HepG2 (cell line): ENCODE measurements around the gene NEK5. TPM values are rescaled to one million over a fixed set of nuclear protein-coding genes. Genes with fewer than 3 reads are reported as not detected.

ENCODE experiments used
- AHR ChIP-seq: IDR thresholded peaks from 2 replicates; pipeline ENCODE4 v1.6.1; 2018; ENCODE audit warnings: missing genetic modification reagents, missing compliant biosample characterization
- ASH2L ChIP-seq: fragments of 300-600, 200-600 bp; sonication (generic); IDR thresholded peaks from 2 replicates; pipeline ENCODE4 v1.7.0; 2017; ENCODE audit warnings: low read depth, mild to moderate bottlenecking, moderate library complexity, mixed read lengths, low read length; ENCODE audit not compliant: insufficient read length
- GTF2F1 ChIP-seq: fragments of 150-350 bp; IDR thresholded peaks from 2 replicates; pipeline ENCODE4 v1.6.1; 2014; ENCODE audit warnings: low read length
- HMG20A ChIP-seq: IDR thresholded peaks from 2 replicates; pipeline ENCODE4 v1.6.1; 2016; ENCODE audit warnings: borderline replicate concordance
- HNRNPH1 ChIP-seq: fragments of 200-400 bp; formaldehyde crosslinking; optimal IDR thresholded peaks from 2 replicates; pipeline ENCODE3; 2017; ENCODE audit warnings: mild to moderate bottlenecking, low read depth, low read length
- MIER3 ChIP-seq: IDR thresholded peaks from 2 replicates; pipeline ENCODE4 v1.6.1; 2016; ENCODE audit warnings: missing compliant biosample characterization, borderline replicate concordance
- ONECUT2 ChIP-seq: sonication (generic); formaldehyde crosslinking; IDR thresholded peaks from 2 replicates; pipeline ENCODE4 v1.4.0; 2020; ENCODE audit warnings: missing genetic modification reagents
- SIX1 ChIP-seq: sonication (generic); formaldehyde crosslinking; IDR thresholded peaks from 2 replicates; pipeline ENCODE4 v1.4.0; 2020; ENCODE audit warnings: missing genetic modification reagents, borderline replicate concordance
- SMYD3 ChIP-seq: sonication (generic); formaldehyde crosslinking; IDR thresholded peaks from 2 replicates; pipeline ENCODE4 v1.8.1; 2023; ENCODE audit warnings: mild to moderate bottlenecking, missing genetic modification reagents
- SOX13 ChIP-seq, 3 experiments: fragments of 450-650 bp in 1 of 3; sonication (generic) in 1 of 3; formaldehyde crosslinking in 1 of 3; IDR thresholded peaks in 2 of 3; conservative IDR thresholded peaks in 1 of 3; 2 replicates each; pipeline versions ENCODE4 v1.5.0 to v1.6.1; 2016 to 2020; ENCODE audit warnings: antibody characterized with exemption in 1 of 3, mild to moderate bottlenecking in 1 of 3, missing compliant biosample characterization in 1 of 3, missing genetic modification reagents in 1 of 3, moderate library complexity in 1 of 3
- SP2 ChIP-seq: sonication (generic); formaldehyde crosslinking; IDR thresholded peaks from 2 replicates; pipeline ENCODE4 v1.5.1; 2020; ENCODE audit warnings: mild to moderate bottlenecking, missing genetic modification reagents
- TEAD3 ChIP-seq: optimal IDR thresholded peaks from 2 replicates; pipeline ENCODE3; 2016; ENCODE audit warnings: borderline replicate concordance
- ZFP36 ChIP-seq: fragments of 150-350 bp; IDR thresholded peaks from 2 replicates; pipeline ENCODE4 v1.6.1; 2018; ENCODE audit warnings: borderline replicate concordance, low read length, low read depth; ENCODE audit not compliant: partially characterized antibody
- ZNF713 ChIP-seq: sonication (generic); formaldehyde crosslinking; IDR thresholded peaks from 2 replicates; pipeline ENCODE4 v1.4.0; 2020; ENCODE audit warnings: mild to moderate bottlenecking, missing genetic modification reagents
- ZNF724P ChIP-seq: sonication (generic); formaldehyde crosslinking; IDR thresholded peaks from 2 replicates; pipeline ENCODE4 v1.8.0; 2022; ENCODE audit warnings: missing genetic modification reagents, borderline replicate concordance
- polyA plus RNA-seq, 8 experiments: library from polyadenylated mRNA; depleted of rRNA in 3 of 8; stranded (reverse) in 7 of 8; unstranded in 1 of 8; fragments of >200 nt; fragmentation: Illumina TruSeq in 4 of 8; extraction: Trizol in 4 of 8; gene quantifications; 2 replicates each; pipeline versions ENCODE4 v1.2.1 to v1.2.3, GENCODE V29; 2011 to 2016; ENCODE audit warnings: low read depth in 4 of 8, missing spikeins in 1 of 8, mixed read lengths in 1 of 8; ENCODE audit not compliant: insufficient read depth in 1 of 8
- total RNA-seq, 5 experiments: library from RNA; depleted of rRNA; stranded (reverse); fragments of >200 nt; fragmentation: Illumina TruSeq; extraction: Trizol; gene quantifications; 2 replicates each; pipeline ENCODE4 v1.2.3, GENCODE V29; 2016; ENCODE audit warnings: low read depth in 1 of 5
- TF ChIP-seq, protein P1 (sequence below): sonication (generic); formaldehyde crosslinking; IDR thresholded peaks from 2 replicates; pipeline ENCODE4 v1.4.0; 2020; ENCODE audit warnings: missing genetic modification reagents, mild to moderate bottlenecking, borderline replicate concordance
- TF ChIP-seq, protein P2 (sequence below): sonication (generic); formaldehyde crosslinking; conservative IDR thresholded peaks from 2 replicates; pipeline ENCODE4 v1.4.0; 2020; ENCODE audit warnings: mild to moderate bottlenecking, missing genetic modification reagents, moderate library complexity
- TF ChIP-seq, protein P3 (sequence below): sonication (generic); formaldehyde crosslinking; IDR thresholded peaks from 2 replicates; pipeline ENCODE4 v1.4.0; 2020; ENCODE audit warnings: missing genetic modification reagents
- TF ChIP-seq, protein P4 (sequence below): sonication (generic); formaldehyde crosslinking; IDR thresholded peaks from 2 replicates; pipeline ENCODE4 v1.5.0; 2020; ENCODE audit warnings: missing genetic modification reagents
- TF ChIP-seq, protein P5 (sequence below): sonication (generic); formaldehyde crosslinking; IDR thresholded peaks from 2 replicates; pipeline ENCODE4 v1.5.0; 2020; ENCODE audit warnings: missing genetic modification reagents

NEK5 gene
- total and polyA plus RNA-seq, 2 of the 13 experiments (the other 11 are each of a cell fraction or from before 2014, with no cell fraction given), result 0.12 to 0.22 TPM

DNA sequence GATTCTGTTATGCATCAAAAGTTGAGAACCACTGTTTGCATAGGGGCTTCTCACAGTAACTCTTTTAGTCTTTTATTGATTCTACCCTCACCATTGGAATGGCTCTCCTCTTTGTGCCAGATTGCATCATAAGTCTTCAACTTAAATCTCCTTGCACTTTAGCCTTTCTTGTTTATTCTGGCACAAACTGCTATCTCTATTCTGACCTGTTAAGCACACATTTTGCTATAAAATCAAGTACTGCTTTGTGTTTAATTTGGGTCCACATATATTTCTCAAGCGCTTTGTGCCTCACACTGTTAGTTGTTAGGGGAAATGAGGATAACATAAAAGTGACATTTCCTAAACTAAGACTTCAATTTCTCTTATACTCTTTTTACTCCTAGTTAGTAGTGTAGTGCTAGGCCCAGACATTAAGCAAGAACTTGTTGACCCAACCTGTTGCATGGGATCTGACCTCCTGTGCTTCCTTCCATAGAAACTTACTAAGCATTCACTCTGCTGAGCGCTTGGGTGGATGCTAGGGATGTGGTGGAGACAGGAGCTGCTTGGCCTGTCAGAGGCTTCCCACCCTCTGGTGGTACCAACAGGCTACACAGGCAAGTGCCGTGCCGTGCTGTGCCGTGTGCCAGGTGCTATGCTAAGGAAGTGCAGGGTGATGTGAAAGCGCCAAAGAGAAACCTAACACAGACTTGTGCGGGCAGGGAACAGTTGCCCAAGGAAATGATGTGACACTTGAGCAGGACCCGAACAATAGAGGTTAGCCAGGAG lies 103.2 kb downstream of the NEK5 start (continued):
- TF ChIP-seq ZNF724P, result 0 out of 2 replicates have a peak, but pooled peaks have one; percentile 38
- TF ChIP-seq ZNF713 (CRISPR knock-in tag), result no peak
- TF ChIP-seq HNRNPH1, result no peak
- peak; percentile 57; the same call in 1 of the 2 replicates for TF ChIP-seq AHR
- TF ChIP-seq, protein P1, sequence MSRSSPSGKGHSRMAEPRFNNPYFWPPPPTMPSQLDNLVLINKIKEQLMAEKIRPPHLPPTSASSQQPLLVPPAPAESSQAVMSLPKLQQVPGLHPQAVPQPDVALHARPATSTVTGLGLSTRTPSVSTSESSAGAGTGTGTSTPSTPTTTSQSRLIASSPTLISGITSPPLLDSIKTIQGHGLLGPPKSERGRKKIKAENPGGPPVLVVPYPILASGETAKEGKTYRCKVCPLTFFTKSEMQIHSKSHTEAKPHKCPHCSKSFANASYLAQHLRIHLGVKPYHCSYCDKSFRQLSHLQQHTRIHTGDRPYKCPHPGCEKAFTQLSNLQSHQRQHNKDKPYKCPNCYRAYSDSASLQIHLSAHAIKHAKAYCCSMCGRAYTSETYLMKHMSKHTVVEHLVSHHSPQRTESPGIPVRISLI (CRISPR knock-in tag), result peak; percentile 43; the same call in 1 of the 2 replicates
- TF ChIP-seq SMYD3, result no peak
- TF ChIP-seq, protein P2, sequence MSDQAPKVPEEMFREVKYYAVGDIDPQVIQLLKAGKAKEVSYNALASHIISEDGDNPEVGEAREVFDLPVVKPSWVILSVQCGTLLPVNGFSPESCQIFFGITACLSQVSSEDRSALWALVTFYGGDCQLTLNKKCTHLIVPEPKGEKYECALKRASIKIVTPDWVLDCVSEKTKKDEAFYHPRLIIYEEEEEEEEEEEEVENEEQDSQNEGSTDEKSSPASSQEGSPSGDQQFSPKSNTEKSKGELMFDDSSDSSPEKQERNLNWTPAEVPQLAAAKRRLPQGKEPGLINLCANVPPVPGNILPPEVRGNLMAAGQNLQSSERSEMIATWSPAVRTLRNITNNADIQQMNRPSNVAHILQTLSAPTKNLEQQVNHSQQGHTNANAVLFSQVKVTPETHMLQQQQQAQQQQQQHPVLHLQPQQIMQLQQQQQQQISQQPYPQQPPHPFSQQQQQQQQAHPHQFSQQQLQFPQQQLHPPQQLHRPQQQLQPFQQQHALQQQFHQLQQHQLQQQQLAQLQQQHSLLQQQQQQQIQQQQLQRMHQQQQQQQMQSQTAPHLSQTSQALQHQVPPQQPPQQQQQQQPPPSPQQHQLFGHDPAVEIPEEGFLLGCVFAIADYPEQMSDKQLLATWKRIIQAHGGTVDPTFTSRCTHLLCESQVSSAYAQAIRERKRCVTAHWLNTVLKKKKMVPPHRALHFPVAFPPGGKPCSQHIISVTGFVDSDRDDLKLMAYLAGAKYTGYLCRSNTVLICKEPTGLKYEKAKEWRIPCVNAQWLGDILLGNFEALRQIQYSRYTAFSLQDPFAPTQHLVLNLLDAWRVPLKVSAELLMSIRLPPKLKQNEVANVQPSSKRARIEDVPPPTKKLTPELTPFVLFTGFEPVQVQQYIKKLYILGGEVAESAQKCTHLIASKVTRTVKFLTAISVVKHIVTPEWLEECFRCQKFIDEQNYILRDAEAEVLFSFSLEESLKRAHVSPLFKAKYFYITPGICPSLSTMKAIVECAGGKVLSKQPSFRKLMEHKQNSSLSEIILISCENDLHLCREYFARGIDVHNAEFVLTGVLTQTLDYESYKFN (CRISPR knock-in tag), result peak; percentile 98
- TF ChIP-seq ZFP36, result no peak
- TF ChIP-seq SOX13 (IDR thresholded peaks at IDR 0.05), result peak; percentile 70; the same call in 1 of the 2 replicates
- peak in 1 of 2 experiments; percentile 94; a peak in 2 of 4 replicates for TF ChIP-seq SOX13 (CRISPR knock-in tag; conservative IDR thresholded peaks at IDR 0.05 in 1 of 2, IDR thresholded peaks at IDR 0.05 in 1 of 2)
- peak; percentile 49; the same call in 1 of the 2 replicates for TF ChIP-seq MIER3
- TF ChIP-seq HMG20A (CRISPR knock-in tag), result peak; percentile 93
- TF ChIP-seq SP2 (CRISPR knock-in tag), result no peak
- peak; percentile 96 for TF ChIP-seq ONECUT2 (CRISPR knock-in tag)
- TF ChIP-seq GTF2F1, result peak; percentile 77
- peak; percentile 56 for TF ChIP-seq TEAD3 (CRISPR knock-in tag)
- TF ChIP-seq SIX1, result peak; percentile 55; the same call in 1 of the 2 replicates
- TF ChIP-seq, protein P3, sequence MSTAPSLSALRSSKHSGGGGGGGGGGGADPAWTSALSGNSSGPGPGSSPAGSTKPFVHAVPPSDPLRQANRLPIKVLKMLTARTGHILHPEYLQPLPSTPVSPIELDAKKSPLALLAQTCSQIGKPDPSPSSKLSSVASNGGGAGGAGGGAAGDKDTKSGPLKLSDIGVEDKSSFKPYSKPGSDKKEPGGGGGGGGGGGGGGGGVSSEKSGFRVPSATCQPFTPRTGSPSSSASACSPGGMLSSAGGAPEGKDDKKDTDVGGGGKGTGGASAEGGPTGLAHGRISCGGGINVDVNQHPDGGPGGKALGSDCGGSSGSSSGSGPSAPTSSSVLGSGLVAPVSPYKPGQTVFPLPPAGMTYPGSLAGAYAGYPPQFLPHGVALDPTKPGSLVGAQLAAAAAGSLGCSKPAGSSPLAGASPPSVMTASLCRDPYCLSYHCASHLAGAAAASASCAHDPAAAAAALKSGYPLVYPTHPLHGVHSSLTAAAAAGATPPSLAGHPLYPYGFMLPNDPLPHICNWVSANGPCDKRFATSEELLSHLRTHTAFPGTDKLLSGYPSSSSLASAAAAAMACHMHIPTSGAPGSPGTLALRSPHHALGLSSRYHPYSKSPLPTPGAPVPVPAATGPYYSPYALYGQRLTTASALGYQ, result peak; percentile 89; the same call in 1 of the 2 replicates
- TF ChIP-seq, protein P4, sequence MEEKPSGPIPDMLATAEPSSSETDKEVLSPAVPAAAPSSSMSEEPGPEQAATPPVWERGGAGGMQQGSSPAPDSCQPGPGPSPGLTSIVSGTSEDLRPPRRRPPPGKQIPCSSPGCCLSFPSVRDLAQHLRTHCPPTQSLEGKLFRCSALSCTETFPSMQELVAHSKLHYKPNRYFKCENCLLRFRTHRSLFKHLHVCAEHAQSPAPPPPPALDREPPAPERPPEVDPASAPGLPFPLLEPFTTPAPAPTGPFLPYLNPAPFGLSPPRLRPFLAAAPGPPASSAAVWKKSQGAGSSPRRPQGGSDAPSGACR (CRISPR knock-in tag), result peak; percentile 95
- peak; percentile 90 for TF ChIP-seq ASH2L
- TF ChIP-seq, protein P5, sequence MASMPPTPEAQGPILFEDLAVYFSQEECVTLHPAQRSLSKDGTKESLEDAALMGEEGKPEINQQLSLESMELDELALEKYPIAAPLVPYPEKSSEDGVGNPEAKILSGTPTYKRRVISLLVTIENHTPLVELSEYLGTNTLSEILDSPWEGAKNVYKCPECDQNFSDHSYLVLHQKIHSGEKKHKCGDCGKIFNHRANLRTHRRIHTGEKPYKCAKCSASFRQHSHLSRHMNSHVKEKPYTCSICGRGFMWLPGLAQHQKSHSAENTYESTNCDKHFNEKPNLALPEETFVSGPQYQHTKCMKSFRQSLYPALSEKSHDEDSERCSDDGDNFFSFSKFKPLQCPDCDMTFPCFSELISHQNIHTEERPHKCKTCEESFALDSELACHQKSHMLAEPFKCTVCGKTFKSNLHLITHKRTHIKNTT, result no peak
